Mesenchymal stem cell (in vitro differentiated cells and primary cell): Measurements from ENCODE around the gene XPO6.

Source experiments
- DNase-seq: peaks from one replicate; pipeline ENCODE4 v3.0.0-alpha.2; 2013
- H2AFZ ChIP-seq: one replicate; pipeline ENCODE4 v1.6.1; 2013; ENCODE audit warnings: low read depth, mild to moderate bottlenecking, control low read depth, inconsistent platforms, low read length, moderate library complexity
- H2AK5ac ChIP-seq: 2 replicates; pipeline ENCODE4 v1.6.1; 2013; ENCODE audit warnings: low read length, moderate library complexity, mild to moderate bottlenecking, inconsistent platforms; ENCODE audit not compliant: severe bottlenecking
- H2BK120ac ChIP-seq: one replicate; pipeline ENCODE4 v1.6.1; 2013; ENCODE audit warnings: low read depth, mild to moderate bottlenecking, inconsistent platforms, low read length, moderate library complexity
- H2BK12ac ChIP-seq, 2 experiments: one replicate each; pipeline ENCODE4 v1.6.1; 2013; ENCODE audit warnings: inconsistent platforms in 2 of 2, low read length in 2 of 2, mild to moderate bottlenecking in 2 of 2, moderate library complexity in 2 of 2, control low read depth in 1 of 2
- H2BK15ac ChIP-seq: one replicate; pipeline ENCODE4 v1.6.1; 2013; ENCODE audit warnings: mild to moderate bottlenecking, low read depth, inconsistent platforms; ENCODE audit not compliant: poor library complexity, severe bottlenecking
- H2BK5ac ChIP-seq: 2 replicates; pipeline ENCODE4 v1.6.1; 2013; ENCODE audit warnings: low read depth, mild to moderate bottlenecking, low read length, control low read depth, inconsistent platforms; ENCODE audit not compliant: poor library complexity, severe bottlenecking
- H3K14ac ChIP-seq, 2 experiments: one replicate each; pipeline ENCODE4 v1.6.1; 2013; ENCODE audit warnings: inconsistent platforms in 2 of 2, low read length in 2 of 2, control low read depth in 1 of 2, mild to moderate bottlenecking in 1 of 2, moderate library complexity in 1 of 2
- H3K18ac ChIP-seq, 2 experiments: one replicate each; pipeline ENCODE4 v1.6.1; 2013; ENCODE audit warnings: inconsistent platforms in 2 of 2, low read length in 2 of 2, control low read depth in 1 of 2, low read depth in 1 of 2, mild to moderate bottlenecking in 1 of 2
- H3K23ac ChIP-seq, 2 experiments: one replicate each; pipeline ENCODE4 v1.6.1; 2013; ENCODE audit warnings: inconsistent platforms in 2 of 2, low read length in 2 of 2, mild to moderate bottlenecking in 2 of 2, moderate library complexity in 2 of 2, control low read depth in 1 of 2
- H3K27ac ChIP-seq: 2 replicates; pipeline ENCODE4 v1.5.1; 2013; ENCODE audit warnings: mild to moderate bottlenecking, moderate library complexity, low read length, control low read depth, inconsistent platforms; ENCODE audit not compliant: poor library complexity, severe bottlenecking
- H3K27me3 ChIP-seq, 2 experiments: 2 replicates each; pipeline versions ENCODE4 v1.6.1 to v1.7.0; 2013; ENCODE audit warnings: low read length in 2 of 2, mild to moderate bottlenecking in 2 of 2, moderate library complexity in 2 of 2, control low read depth in 1 of 2, inconsistent platforms in 1 of 2; ENCODE audit not compliant: control insufficient read depth in 1 of 2, insufficient read depth in 1 of 2
- H3K36me3 ChIP-seq, 2 experiments: 2 replicates each; pipeline versions ENCODE4 v1.6.1 to v1.7.0; 2013; ENCODE audit warnings: low read length in 2 of 2, control low read depth in 1 of 2, inconsistent platforms in 1 of 2, low read depth in 1 of 2, mild to moderate bottlenecking in 1 of 2; ENCODE audit not compliant: insufficient read depth in 2 of 2, control insufficient read depth in 1 of 2
- H3K4ac ChIP-seq, 2 experiments: one replicate each; pipeline ENCODE4 v1.6.1; 2013; ENCODE audit warnings: inconsistent platforms in 2 of 2, low read length in 2 of 2, mild to moderate bottlenecking in 2 of 2, moderate library complexity in 2 of 2, control low read depth in 1 of 2, low read depth in 1 of 2
- H3K4me1 ChIP-seq: 2 replicates; pipeline ENCODE4 v1.6.1; 2013; ENCODE audit warnings: low read depth, low read length, control low read depth; ENCODE audit not compliant: control insufficient read depth, insufficient read depth
- H3K4me2 ChIP-seq: 2 replicates; pipeline ENCODE4 v1.6.1; 2013; ENCODE audit warnings: low read length, mild to moderate bottlenecking, inconsistent platforms; ENCODE audit not compliant: poor library complexity, severe bottlenecking
- H3K4me3 ChIP-seq, 2 experiments: 2 replicates each; pipeline versions ENCODE4 v1.5.1 to v1.7.0; 2013; ENCODE audit warnings: low read length in 2 of 2, mild to moderate bottlenecking in 2 of 2, control low read depth in 1 of 2, low read depth in 1 of 2; ENCODE audit not compliant: insufficient read depth in 1 of 2
- H3K79me1 ChIP-seq: replicated peaks from 2 replicates; pipeline ENCODE4 v1.6.1; 2013; ENCODE audit warnings: mild to moderate bottlenecking, control low read depth, low read length, inconsistent platforms; ENCODE audit not compliant: poor library complexity, severe bottlenecking
- H3K9ac ChIP-seq: 2 replicates; pipeline ENCODE4 v1.7.0; 2013; ENCODE audit warnings: mild to moderate bottlenecking, low read length, moderate library complexity
- H3K9me3 ChIP-seq: 2 replicates; pipeline ENCODE4 v1.7.0; 2013; ENCODE audit warnings: mild to moderate bottlenecking, low read length; ENCODE audit not compliant: control insufficient read depth
- H4K8ac ChIP-seq: one replicate; pipeline ENCODE4 v1.6.1; 2013; ENCODE audit warnings: inconsistent platforms, mild to moderate bottlenecking, low read length, moderate library complexity
- H4K91ac ChIP-seq: one replicate; pipeline ENCODE4 v1.6.1; 2013; ENCODE audit warnings: mild to moderate bottlenecking, low read length, inconsistent platforms
- WGBS: methylation state at CpG from one replicate; pipeline ENCODE4 v1.1.7; 2013; ENCODE audit warnings: mixed read lengths; 5-methylcytosine and 5-hydroxymethylcytosine counted together

The XPO6 gene

GRCh38 chr16:28104404-28104803 is 107.4 kb downstream of the XPO6 start:
- Histone ChIP-seq H3K27ac (no peak overlapping the region), H3K36me3 (peaks cover 85 to 95% of the 10 kb centered on the region in 2 experiments), H3K14ac (no peak overlapping the region), H4K91ac (no peak overlapping the region), H4K8ac (no peak overlapping the region), H3K4me3 (no peak overlapping the region), H3K9me3 (no peaks in the 10 kb centered on the region), H3K18ac (no peak overlapping the region), H3K4me2 (no peak overlapping the region), H2BK12ac (no peak overlapping the region), H3K4ac (no peak overlapping the region), H3K27me3 (no peaks in the 10 kb centered on the region), H3K9ac (no peak overlapping the region), H2BK15ac (no peak overlapping the region), H2AK5ac (no peak overlapping the region), H3K79me1 (peaks cover 46% of the 10 kb centered on the region), H3K4me1 (no peaks in the 10 kb centered on the region), H2BK5ac (no peak overlapping the region), H2AFZ (no peak overlapping the region), H3K23ac (no peak overlapping the region), H2BK120ac (no peak overlapping the region)
- 94% methylated on average over 16 of the region's 16 CpGs for WGBS
- DNase-seq, result no peak

- Histone ChIP-seq H3K23ac (no peak overlapping the region), H3K18ac (no peak overlapping the region), H3K27ac (no peak overlapping the region), H2AFZ (no peak overlapping the region), H3K4me3 (no peak overlapping the region), H2BK15ac (no peak overlapping the region), H3K9ac (no peak overlapping the region), H3K14ac (no peak overlapping the region), H4K8ac (no peak overlapping the region), H3K4me2 (no peak overlapping the region), H3K4ac (no peak overlapping the region), H3K36me3 (peaks cover 87 to 96% of the 10 kb centered on the region in 2 experiments), H3K9me3 (no peaks in the 10 kb centered on the region), H4K91ac (no peak overlapping the region), H3K79me1 (peaks cover 48% of the 10 kb centered on the region), H3K27me3 (no peaks in the 10 kb centered on the region), H2AK5ac (no peak overlapping the region), H2BK120ac (no peak overlapping the region), H2BK5ac (no peak overlapping the region), H3K4me1 (no peaks in the 10 kb centered on the region), H2BK12ac (no peak overlapping the region)
- 97% methylated on average over 9 of the region's 14 CpGs for WGBS
- DNase-seq, result no peak
Observed at GRCh38 chr16:28103516-28104170, 108.1 kb downstream of the XPO6 start.

- DNase-seq, result no peak
- Histone ChIP-seq H2BK5ac (no peak overlapping the region), H2AK5ac (no peak overlapping the region), H3K79me1 (peaks cover 50% of the 10 kb centered on the region), H2AFZ (no peak overlapping the region), H3K27ac (no peak overlapping the region), H3K9me3 (no peaks in the 10 kb centered on the region), H2BK15ac (no peak overlapping the region), H3K36me3 (peaks cover 88 to 96% of the 10 kb centered on the region in 2 experiments), H3K9ac (no peak overlapping the region), H3K27me3 (no peaks in the 10 kb centered on the region), H3K4me3 (no peak overlapping the region), H3K14ac (no peak overlapping the region), H3K4me1 (no peaks in the 10 kb centered on the region), H3K18ac (no peak overlapping the region), H3K23ac (no peak overlapping the region), H2BK12ac (no peak overlapping the region), H3K4ac (no peak overlapping the region), H3K4me2 (no peak overlapping the region), H4K8ac (no peak overlapping the region), H4K91ac (no peak overlapping the region), H2BK120ac (no peak overlapping the region)
- WGBS, result 97% methylated on average over 6 of the region's 6 CpGs
Observed at GRCh38 chr16:28101533-28101890, 110.3 kb downstream of the XPO6 start.

GRCh38 chr16:28100810-28101532 is 110.8 kb downstream of the XPO6 start:
- H3K9ac ChIP-seq, result no peak overlapping the region
- H3K9me3 ChIP-seq, result no peaks in the 10 kb centered on the region
- peaks cover 49% of the 10 kb centered on the region for H3K79me1 ChIP-seq
- no peak overlapping the region for H3K4ac ChIP-seq
- H3K23ac ChIP-seq, result no peak overlapping the region
- no peaks in the 10 kb centered on the region for H3K27me3 ChIP-seq
- no peak overlapping the region for H3K14ac ChIP-seq
- DNase-seq, result no peak
- H2BK5ac ChIP-seq, result no peak overlapping the region
- H4K91ac ChIP-seq, result no peak overlapping the region
- no peak overlapping the region for H2BK12ac ChIP-seq
- H2BK15ac ChIP-seq, result no peak overlapping the region
- no peak overlapping the region for H2BK120ac ChIP-seq
- no peak overlapping the region for H3K18ac ChIP-seq
- no peaks in the 10 kb centered on the region for H3K4me1 ChIP-seq
- no peak overlapping the region for H3K4me2 ChIP-seq
- no peak overlapping the region for H2AK5ac ChIP-seq
- peaks cover 88 to 96% of the 10 kb centered on the region in 2 experiments for H3K36me3 ChIP-seq
- H2AFZ ChIP-seq, result no peak overlapping the region
- no peak overlapping the region for H3K4me3 ChIP-seq
- 97% methylated on average over 14 of the region's 14 CpGs for WGBS
- H4K8ac ChIP-seq, result no peak overlapping the region
- H3K27ac ChIP-seq, result no peak overlapping the region
